ENCODE results near the gene NFKBIE. TPM values are rescaled to one million over a fixed set of nuclear protein-coding genes. Genes with fewer than 3 reads are reported as not detected.

The NFKBIE gene
- total and polyA plus RNA-seq, 2 experiments from 2014 or later = 14.6 to 25.9 TPM

GRCh38 chr6:44289726-44290260 is 24.4 kb upstream of the NFKBIE start:
- no peak for ATAC-seq
- no peak overlapping the region for H3K4me2 ChIP-seq
- H3K27ac ChIP-seq (ENCODE audit: low read depth) = no peak overlapping the region
- H2AFZ ChIP-seq = 0 out of 2 replicates have a peak overlapping the region, but pooled peaks have one; percentile 56
- no peak for DNase-seq (ENCODE audit: low spot score)
- no peaks in the 10 kb centered on the region for H3K36me3 Mint-ChIP-seq (ENCODE audit: low read depth)
- H3K9me3 Mint-ChIP-seq = no peaks in the 10 kb centered on the region; the same call in 1 of the 3 replicates
- H3K79me2 ChIP-seq (replicated peaks; ENCODE audit: insufficient read depth) = no peaks in the 10 kb centered on the region
- H3F3A ChIP-seq (replicated peaks; ENCODE audit: low read depth) = no peaks in the 10 kb centered on the region
- H3K4me1 Mint-ChIP-seq = no peaks in the 10 kb centered on the region; the same call in 2 of the 3 replicates
- H3K27ac Mint-ChIP-seq = no peak overlapping the region; the same call in 1 of the 2 replicates
- H3K36me3 ChIP-seq (ENCODE audit: insufficient read depth) = no peaks in the 10 kb centered on the region
- no peak overlapping the region for H3K4me3 ChIP-seq
- no peaks in the 10 kb centered on the region for H4K20me1 ChIP-seq (replicated peaks; ENCODE audit: insufficient read depth)
- H3K4me3 Mint-ChIP-seq = no peak overlapping the region
- TF ChIP-seq CREB1 (CRISPR knock-in tag; IDR thresholded peaks at IDR 0.05; ENCODE audit: low read depth) = no peak
- no peak for TF ChIP-seq ETS1 (IDR thresholded peaks at IDR 0.05)
- no peak for TF ChIP-seq EZH2phosphoT487 (IDR thresholded peaks at IDR 0.05; ENCODE audit: unreplicated experiment)
- TF ChIP-seq ZNF331 (CRISPR knock-in tag; IDR thresholded peaks at IDR 0.05; ENCODE audit: low read depth) = no peak
- no peak for TF ChIP-seq REST (IDR thresholded peaks at IDR 0.05; ENCODE audit: unreplicated experiment)
- no peak for TF ChIP-seq CTCF (conservative IDR thresholded peaks at IDR 0.05; ENCODE audit: low read depth in 2 of 2)
- TF ChIP-seq JUNB (IDR thresholded peaks at IDR 0.05; ENCODE audit: unreplicated experiment) = no peak
- no peak for TF ChIP-seq NANOG (IDR thresholded peaks at IDR 0.05; ENCODE audit: borderline replicate concordance)
- TF ChIP-seq STAT1 (IDR thresholded peaks at IDR 0.05; ENCODE audit: unreplicated experiment) = no peak
- no peak for TF ChIP-seq ZNF114 (CRISPR knock-in tag; IDR thresholded peaks at IDR 0.05)
- TF ChIP-seq ZNF462 (CRISPR knock-in tag; IDR thresholded peaks at IDR 0.05) = no peak
- no peak for TF ChIP-seq POLR2AphosphoS5 (IDR thresholded peaks at IDR 0.05; ENCODE audit: low read depth)
- TF ChIP-seq EZH2 (IDR thresholded peaks at IDR 0.05; ENCODE audit: low read depth, unreplicated experiment) = no peak
- 0 out of 2 replicates have a peak, but pooled peaks cover 5% of the 10 kb centered on the region for H3K27me3 ChIP-seq (ENCODE audit: insufficient read depth)
- no peaks in the 10 kb centered on the region for H3K4me1 ChIP-seq (ENCODE audit: insufficient read depth)
- H3K27me3 Mint-ChIP-seq (ENCODE audit: insufficient read depth, low read depth, poor library complexity) = peaks cover 13% of the 10 kb centered on the region
- H3K9me2 ChIP-seq (ENCODE audit: insufficient read depth) = no peaks in the 10 kb centered on the region

Measured in GM23338 (cell line).